ENCODE results near the gene MACROD2.

DNA sequence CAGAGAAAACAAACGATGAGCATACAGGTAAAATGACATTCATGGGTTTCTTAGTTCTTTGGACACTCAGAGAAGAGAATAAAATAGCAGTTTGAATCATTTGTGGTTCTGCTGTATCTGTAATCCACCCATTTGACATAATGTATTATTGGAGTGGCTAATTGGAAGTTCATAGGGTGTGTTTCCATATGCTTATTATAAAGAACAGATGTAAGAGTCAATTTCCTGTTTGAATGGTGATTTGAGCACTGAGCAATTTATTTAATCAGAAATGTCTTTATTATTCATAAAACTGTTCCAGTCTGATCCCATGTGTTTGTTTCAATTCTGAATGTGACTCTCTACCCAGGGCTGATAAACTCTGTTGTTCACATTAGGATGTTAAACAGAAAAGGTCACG, 1638.8 kb downstream of the MACROD2 start:
- TF ChIP-seq, protein P1, sequence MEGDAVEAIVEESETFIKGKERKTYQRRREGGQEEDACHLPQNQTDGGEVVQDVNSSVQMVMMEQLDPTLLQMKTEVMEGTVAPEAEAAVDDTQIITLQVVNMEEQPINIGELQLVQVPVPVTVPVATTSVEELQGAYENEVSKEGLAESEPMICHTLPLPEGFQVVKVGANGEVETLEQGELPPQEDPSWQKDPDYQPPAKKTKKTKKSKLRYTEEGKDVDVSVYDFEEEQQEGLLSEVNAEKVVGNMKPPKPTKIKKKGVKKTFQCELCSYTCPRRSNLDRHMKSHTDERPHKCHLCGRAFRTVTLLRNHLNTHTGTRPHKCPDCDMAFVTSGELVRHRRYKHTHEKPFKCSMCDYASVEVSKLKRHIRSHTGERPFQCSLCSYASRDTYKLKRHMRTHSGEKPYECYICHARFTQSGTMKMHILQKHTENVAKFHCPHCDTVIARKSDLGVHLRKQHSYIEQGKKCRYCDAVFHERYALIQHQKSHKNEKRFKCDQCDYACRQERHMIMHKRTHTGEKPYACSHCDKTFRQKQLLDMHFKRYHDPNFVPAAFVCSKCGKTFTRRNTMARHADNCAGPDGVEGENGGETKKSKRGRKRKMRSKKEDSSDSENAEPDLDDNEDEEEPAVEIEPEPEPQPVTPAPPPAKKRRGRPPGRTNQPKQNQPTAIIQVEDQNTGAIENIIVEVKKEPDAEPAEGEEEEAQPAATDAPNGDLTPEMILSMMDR (IDR thresholded peaks at IDR 0.05): no peak
- no peak for TF ChIP-seq POLR2AphosphoS5 (IDR thresholded peaks at IDR 0.05)

Data from suprapubic skin (tissue), 3 donors.